Suprapubic skin (tissue), 4 donors: Measurements from ENCODE around the gene PTPRM. TPM values are rescaled to one million over a fixed set of nuclear protein-coding genes. Genes with fewer than 3 reads are reported as not detected.

Source experiments
- DNase-seq, 2 donors: peaks; one replicate each; pipeline ENCODE4 v3.0.0-alpha.2; 2019; ENCODE audit warnings: low spot score in 2 of 2
- H3K27ac ChIP-seq: fragments of 200-600 bp; sonication (generic); one replicate; pipeline ENCODE4 v1.5.1; 2019
- H3K27me3 ChIP-seq: fragments of 200-600 bp; sonication (generic); one replicate; pipeline ENCODE4 v1.5.1; 2019
- H3K36me3 ChIP-seq: fragments of 200-600 bp; sonication (generic); one replicate; pipeline ENCODE4 v1.5.1; 2019
- H3K4me1 ChIP-seq: fragments of 200-600 bp; sonication (generic); one replicate; pipeline ENCODE4 v1.5.1; 2019
- H3K4me3 ChIP-seq: fragments of 200-600 bp; sonication (generic); one replicate; pipeline ENCODE4 v1.5.1; 2019; ENCODE audit warnings: mild to moderate bottlenecking
- H3K9me3 ChIP-seq: fragments of 200-600 bp; sonication (generic); one replicate; pipeline ENCODE4 v1.5.1; 2019
- CTCF ChIP-seq, 2 donors: fragments of 200-600 bp in 1 of 2; fragments of 450-650 bp in 1 of 2; sonication (generic) in 1 of 2; IDR thresholded peaks; one replicate each; pipeline ENCODE4 v1.5.1; 2016 to 2019; ENCODE audit warnings: antibody characterized with exemption in 2 of 2, mild to moderate bottlenecking in 1 of 2, moderate library complexity in 1 of 2
- EP300 ChIP-seq: sonication (generic); formaldehyde crosslinking; IDR thresholded peaks from one replicate; pipeline ENCODE4 v1.6.1; 2017; ENCODE audit warnings: antibody characterized with exemption
- POLR2A ChIP-seq, 2 donors: fragments of 450-650 bp; IDR thresholded peaks; one replicate each; pipeline ENCODE4 v1.6.1; 2017; ENCODE audit warnings: antibody characterized with exemption in 2 of 2, mild to moderate bottlenecking in 2 of 2, moderate library complexity in 2 of 2
- POLR2AphosphoS5 ChIP-seq, 3 donors: sonication (generic); formaldehyde crosslinking; IDR thresholded peaks; one replicate each; pipeline ENCODE4 v1.6.1; 2017; ENCODE audit warnings: antibody characterized with exemption in 3 of 3
- WGBS: methylation state at CpG from one replicate; pipeline ENCODE4 v1.1.5; 2018; 5-methylcytosine and 5-hydroxymethylcytosine counted together
- total RNA-seq, 4 donors: library from RNA; depleted of rRNA; stranded (reverse); fragments of >200 nt; gene quantifications; one replicate each; pipeline ENCODE4 v1.1.0, GENCODE V29; 2016

The PTPRM gene
- total RNA-seq, 4 donors from 2014 or later, result 19.8 to 73.7 (median 40.0) TPM

DNA sequence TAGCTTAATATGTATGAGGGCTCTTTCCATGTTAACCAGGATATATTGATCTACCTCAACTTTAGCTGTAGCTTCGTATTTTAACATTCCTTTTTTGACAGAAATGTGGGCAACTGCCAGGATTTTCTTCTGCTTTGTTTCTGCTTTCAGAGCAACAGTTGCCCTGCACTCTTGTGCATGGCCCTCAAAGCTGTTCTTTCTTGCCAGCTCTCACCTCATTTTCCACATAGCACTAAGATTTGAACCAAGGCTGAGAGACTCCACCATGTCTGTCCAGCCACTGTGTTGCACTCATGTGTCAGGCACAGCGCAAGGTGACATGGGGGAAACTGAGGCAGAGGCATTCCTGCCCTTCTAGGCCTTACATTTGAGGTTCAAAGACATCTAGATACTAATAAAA is 619.3 kb downstream of the PTPRM start:
- Histone ChIP-seq H3K27me3 (no peaks in the 10 kb centered on the region), H3K4me1 (no peaks in the 10 kb centered on the region), H3K36me3 (no peaks in the 10 kb centered on the region), H3K27ac (no peak overlapping the region), H3K4me3 (no peak overlapping the region), H3K9me3 (no peaks in the 10 kb centered on the region)
- WGBS, result 84% methylated on average over 2 of the region's 2 CpGs
- no peak for TF ChIP-seq POLR2A (IDR thresholded peaks at IDR 0.05)
- TF ChIP-seq EP300, result no peak
- no peak for TF ChIP-seq CTCF (IDR thresholded peaks at IDR 0.05)
- TF ChIP-seq POLR2AphosphoS5 (IDR thresholded peaks at IDR 0.05), result no peak
- DNase-seq, result no peak

GRCh38 chr18:8188184-8188583 is 621.1 kb downstream of the PTPRM start:
- Histone ChIP-seq H3K9me3 (no peaks in the 10 kb centered on the region), H3K4me1 (no peaks in the 10 kb centered on the region), H3K27me3 (no peaks in the 10 kb centered on the region), H3K36me3 (no peaks in the 10 kb centered on the region), H3K27ac (no peak overlapping the region), H3K4me3 (no peak overlapping the region)
- TF ChIP-seq EP300 (no peak), CTCF (IDR thresholded peaks at IDR 0.05) (no peak), POLR2AphosphoS5 (IDR thresholded peaks at IDR 0.05) (no peak), POLR2A (IDR thresholded peaks at IDR 0.05) (no peak)
- 95% methylated on average over 7 of the region's 7 CpGs for WGBS
- DNase-seq, result no peak

GRCh38 chr18:8190980-8191379 is 623.9 kb downstream of the PTPRM start:
- no peaks in the 10 kb centered on the region for H3K4me1 ChIP-seq
- H3K9me3 ChIP-seq, result no peaks in the 10 kb centered on the region
- no peak overlapping the region for H3K4me3 ChIP-seq
- H3K36me3 ChIP-seq, result no peaks in the 10 kb centered on the region
- TF ChIP-seq EP300, result no peak
- TF ChIP-seq CTCF (IDR thresholded peaks at IDR 0.05), result no peak
- no peak for TF ChIP-seq POLR2AphosphoS5 (IDR thresholded peaks at IDR 0.05)
- no peak for TF ChIP-seq POLR2A (IDR thresholded peaks at IDR 0.05)
- H3K27ac ChIP-seq, result no peak overlapping the region
- no peaks in the 10 kb centered on the region for H3K27me3 ChIP-seq
- 87% methylated on average over 3 of the region's 3 CpGs for WGBS
- DNase-seq, result no peak

DNA sequence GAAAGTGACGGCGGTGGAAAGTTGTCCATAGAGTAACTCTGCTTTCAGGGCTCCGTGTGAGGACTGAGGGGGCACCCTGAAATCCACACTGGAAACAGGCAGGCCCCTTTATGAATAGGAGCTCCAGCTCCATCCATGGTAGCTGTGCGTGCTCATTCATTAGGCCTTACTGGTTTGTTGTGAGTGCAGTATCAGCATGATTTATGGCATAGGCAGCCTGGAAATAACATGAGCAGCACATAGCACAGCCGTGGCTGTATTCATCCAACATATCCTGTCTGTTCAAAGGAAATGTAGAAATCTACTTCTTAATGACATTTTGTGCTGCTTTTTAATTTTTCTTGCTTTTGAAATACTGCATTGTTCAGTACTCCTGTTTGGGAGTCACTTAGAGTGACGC is 627.3 kb downstream of the PTPRM start:
- no peaks in the 10 kb centered on the region for H3K36me3 ChIP-seq
- no peaks in the 10 kb centered on the region for H3K9me3 ChIP-seq
- no peak for TF ChIP-seq EP300
- TF ChIP-seq CTCF (IDR thresholded peaks at IDR 0.05), result no peak
- no peak for TF ChIP-seq POLR2A (IDR thresholded peaks at IDR 0.05)
- no peak for TF ChIP-seq POLR2AphosphoS5 (IDR thresholded peaks at IDR 0.05)
- no peak for DNase-seq
- no peaks in the 10 kb centered on the region for H3K27me3 ChIP-seq
- no peak overlapping the region for H3K27ac ChIP-seq
- WGBS, result 86% methylated on average over 6 of the region's 6 CpGs
- H3K4me1 ChIP-seq, result no peaks in the 10 kb centered on the region
- no peak overlapping the region for H3K4me3 ChIP-seq

DNA sequence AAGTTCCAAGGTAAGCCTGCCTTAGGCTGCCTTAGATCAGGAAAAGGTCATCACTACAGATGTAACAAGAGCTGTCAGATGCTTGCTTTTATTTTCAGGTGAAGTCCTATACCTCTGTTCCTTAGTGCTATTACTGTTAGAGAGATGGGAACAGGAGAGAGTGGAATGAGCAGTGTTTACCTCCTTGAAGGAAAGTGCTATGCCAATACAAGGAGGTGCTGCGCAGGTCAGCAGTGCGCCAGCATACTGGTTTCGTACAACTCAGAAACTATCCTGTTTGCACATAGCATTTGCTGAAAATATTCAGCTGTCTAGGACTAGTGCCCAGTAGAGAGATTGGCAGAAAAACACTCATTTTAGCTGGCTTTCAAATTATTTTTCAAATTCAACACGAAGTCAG is 629.1 kb downstream of the PTPRM start:
- H3K27me3 ChIP-seq, result no peaks in the 10 kb centered on the region
- H3K4me1 ChIP-seq, result no peaks in the 10 kb centered on the region
- TF ChIP-seq POLR2A (IDR thresholded peaks at IDR 0.05) (no peak), POLR2AphosphoS5 (IDR thresholded peaks at IDR 0.05) (no peak), EP300 (no peak), CTCF (IDR thresholded peaks at IDR 0.05) (no peak)
- no peak overlapping the region for H3K27ac ChIP-seq
- no peak for DNase-seq
- no peaks in the 10 kb centered on the region for H3K9me3 ChIP-seq
- H3K4me3 ChIP-seq, result no peak overlapping the region
- no peaks in the 10 kb centered on the region for H3K36me3 ChIP-seq
- 88% methylated on average over 4 of the region's 4 CpGs for WGBS
